HG03045 (cell line): Measurements from ENCODE around the gene LFNG.

ENCODE experiments used
- ATAC-seq: cut with Tn5 transposase; IDR thresholded peaks from one replicate; pipeline ENCODE4 v1.9.1; 2021; ENCODE audit warnings: mild to moderate bottlenecking, moderate library complexity; ENCODE audit not compliant: unreplicated experiment

Gene LFNG

GRCh38 chr7:2568521-2569223 is 49.1 kb downstream of the LFNG start:
- ATAC-seq: no peak

GRCh38 chr7:2569421-2569820 is 49.8 kb downstream of the LFNG start:
- ATAC-seq: no peak

- ATAC-seq: no peak
Measured at GRCh38 chr7:2570021-2570420, 50.4 kb downstream of the LFNG start.

- ATAC-seq: no peak
Measured at GRCh38 chr7:2571409-2571808, 51.8 kb downstream of the LFNG start.

- no peak for ATAC-seq
Measured at GRCh38 chr7:2572101-2572842, 52.7 kb downstream of the LFNG start.

GRCh38 chr7:2573761-2574160 is 54.2 kb downstream of the LFNG start:
- no peak for ATAC-seq

- ATAC-seq: no peak
Measured at GRCh38 chr7:2575046-2575732, 55.6 kb downstream of the LFNG start.

- ATAC-seq: no peak
Measured at GRCh38 chr7:2575733-2576340, 56.3 kb downstream of the LFNG start.

GRCh38 chr7:2576742-2577491 is 57.3 kb downstream of the LFNG start:
- ATAC-seq: no peak
